ENCODE measurements around the gene ORMDL1.
A peak's percentile ranks its signal among the peaks of the same experiment; 100 is the strongest.

The ORMDL1 gene

GRCh38 chr2:189798312-189799029 lies 14.3 kb upstream of the ORMDL1 start:
- Histone ChIP-seq H3K4me2 (ENCODE audit: low read depth, low read length, poor library complexity, severe bottlenecking) (no peak overlapping the region), H4K20me1 (ENCODE audit: low read depth, low read length) (no peaks in the 10 kb centered on the region), H3K9ac (ENCODE audit: low read length) (no peak overlapping the region), H3K79me2 (ENCODE audit: insufficient read depth, low read length) (peaks cover 31% of the 10 kb centered on the region), H3K27ac (ENCODE audit: low read depth, low read length) (no peak overlapping the region), H3K9me2 (replicated peaks; ENCODE audit: insufficient read depth, low read length) (no peaks in the 10 kb centered on the region), H3K9me3 (ENCODE audit: insufficient read depth, low read length) (no peaks in the 10 kb centered on the region), H3F3A (ENCODE audit: insufficient read depth) (0 out of 2 replicates have a peak, but pooled peaks cover 8% of the 10 kb centered on the region), H3K36me3 (ENCODE audit: low read length) (peaks cover 55% of the 10 kb centered on the region), H2AFZ (ENCODE audit: low read depth, low read length, severe bottlenecking) (no peak overlapping the region), H3K4me3 (ENCODE audit: insufficient read depth, low read length, poor library complexity, severe bottlenecking) (no peak overlapping the region), H3K27me3 (ENCODE audit: low read length) (no peaks in the 10 kb centered on the region)
- TF ChIP-seq EZH2phosphoT487 (conservative IDR thresholded peaks at IDR 0.05; ENCODE audit: low read length) (no peak), CTCF (IDR thresholded peaks at IDR 0.05; ENCODE audit: insufficient read depth, low read length, poor library complexity, severe bottlenecking) (peak; percentile 53)

- H3K9me2 ChIP-seq (replicated peaks; ENCODE audit: insufficient read depth, low read length) = no peaks in the 10 kb centered on the region
- no peak overlapping the region for H3K27ac ChIP-seq (ENCODE audit: low read depth, low read length)
- no peak overlapping the region for H3K4me3 ChIP-seq (ENCODE audit: insufficient read depth, low read length, poor library complexity, severe bottlenecking)
- H3F3A ChIP-seq (ENCODE audit: insufficient read depth) = 0 out of 2 replicates have a peak, but pooled peaks cover 10% of the 10 kb centered on the region
- H3K9ac ChIP-seq (ENCODE audit: low read length) = no peak overlapping the region
- H3K4me2 ChIP-seq (ENCODE audit: low read depth, low read length, poor library complexity, severe bottlenecking) = no peak overlapping the region
- peaks cover 54% of the 10 kb centered on the region for H3K36me3 ChIP-seq (ENCODE audit: low read length)
- no peak overlapping the region for H2AFZ ChIP-seq (ENCODE audit: low read depth, low read length, severe bottlenecking)
- H3K79me2 ChIP-seq (ENCODE audit: insufficient read depth, low read length) = peaks cover 31% of the 10 kb centered on the region
- H4K20me1 ChIP-seq (ENCODE audit: low read depth, low read length) = no peaks in the 10 kb centered on the region
- no peaks in the 10 kb centered on the region for H3K9me3 ChIP-seq (ENCODE audit: insufficient read depth, low read length)
- TF ChIP-seq CTCF (IDR thresholded peaks at IDR 0.05; ENCODE audit: insufficient read depth, low read length, poor library complexity, severe bottlenecking) (no peak), EZH2phosphoT487 (conservative IDR thresholded peaks at IDR 0.05; ENCODE audit: low read length) (no peak)
- H3K27me3 ChIP-seq (ENCODE audit: low read length) = no peaks in the 10 kb centered on the region
These were observed 13.8 kb upstream of the ORMDL1 start for GRCh38 chr2:189797902-189798301.

GRCh38 chr2:189794310-189794709 lies 10.2 kb upstream of the ORMDL1 start:
- no peak overlapping the region for H2AFZ ChIP-seq (ENCODE audit: low read depth, low read length, severe bottlenecking)
- TF ChIP-seq CTCF (IDR thresholded peaks at IDR 0.05; ENCODE audit: insufficient read depth, low read length, poor library complexity, severe bottlenecking) = no peak
- H3F3A ChIP-seq (ENCODE audit: insufficient read depth) = 0 out of 2 replicates have a peak, but pooled peaks cover 10% of the 10 kb centered on the region
- H4K20me1 ChIP-seq (ENCODE audit: low read depth, low read length) = 0 out of 2 replicates have a peak, but pooled peaks cover 3% of the 10 kb centered on the region
- H3K27ac ChIP-seq (ENCODE audit: low read depth, low read length) = no peak overlapping the region
- peaks cover 25% of the 10 kb centered on the region for H3K79me2 ChIP-seq (ENCODE audit: insufficient read depth, low read length)
- H3K9me3 ChIP-seq (ENCODE audit: insufficient read depth, low read length) = no peaks in the 10 kb centered on the region
- no peak overlapping the region for H3K4me2 ChIP-seq (ENCODE audit: low read depth, low read length, poor library complexity, severe bottlenecking)
- no peak overlapping the region for H3K9ac ChIP-seq (ENCODE audit: low read length)
- H3K4me3 ChIP-seq (ENCODE audit: insufficient read depth, low read length, poor library complexity, severe bottlenecking) = no peak overlapping the region
- peaks cover 37% of the 10 kb centered on the region for H3K36me3 ChIP-seq (ENCODE audit: low read length)
- no peaks in the 10 kb centered on the region for H3K9me2 ChIP-seq (replicated peaks; ENCODE audit: insufficient read depth, low read length)
- no peaks in the 10 kb centered on the region for H3K27me3 ChIP-seq (ENCODE audit: low read length)

Data from SU-DHL-6 (cell line).